ENCODE data around the gene TMEM132C.

DNA sequence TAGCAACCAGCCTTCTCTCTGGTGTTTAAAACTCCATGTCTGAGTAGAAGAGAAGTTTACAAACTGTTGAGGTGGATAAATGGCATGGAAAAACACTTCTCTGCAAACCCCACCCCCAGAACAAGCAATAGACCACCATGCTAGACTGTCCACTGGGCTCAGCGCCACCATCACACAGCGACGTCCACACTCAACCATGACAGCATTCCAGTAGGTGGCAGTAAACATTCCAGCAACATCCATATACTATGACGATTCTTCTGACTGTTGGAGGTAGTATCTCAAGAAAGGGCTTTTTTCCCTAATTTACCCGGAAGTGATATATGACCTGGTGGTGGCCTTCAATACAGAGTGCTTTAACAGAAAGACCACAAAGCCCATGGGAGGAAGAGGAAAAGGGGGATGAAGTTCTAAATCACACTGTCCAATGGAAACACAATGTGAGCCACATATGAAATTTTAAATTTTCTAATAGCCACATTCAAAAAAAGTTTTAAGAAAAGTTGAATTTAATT lies 404.6 kb downstream of the TMEM132C start:
- no peak for TF ChIP-seq IRF2 (CRISPR knock-in tag; IDR thresholded peaks at IDR 0.05; ENCODE audit: borderline replicate concordance, low read depth)
- no peak for TF ChIP-seq CTCF (IDR thresholded peaks at IDR 0.05)
- TF ChIP-seq ZNF138 (CRISPR knock-in tag; conservative IDR thresholded peaks at IDR 0.05) = no peak
- no peak for TF ChIP-seq TP53 (CRISPR knock-in tag; IDR thresholded peaks at IDR 0.05)

Measured in WTC11 (cell line).